NCI-H2107 treated with DMSO at 0.1 percent for 48 hours (cell line): ENCODE measurements around the gene LAMA2.
"Not testable (repeated sequence)": the region's sequence is repeated elsewhere in the genome, so short reads cannot be mapped to it uniquely, and the experiment has no call there.

ENCODE experiments used
- DNase-seq: peaks from one replicate; lab custom pipeline; 2025; ENCODE audit not compliant: unreplicated experiment; lab: John Stamatoyannopoulos, UW

Gene LAMA2

GRCh38 chr6:129115471-129115870, 232.5 kb downstream of the LAMA2 start:
- no peak for DNase-seq

- no peak for DNase-seq
These were observed 234.4 kb downstream of the LAMA2 start for GRCh38 chr6:129117355-129117754.

GRCh38 chr6:129120856-129121638, 238.1 kb downstream of the LAMA2 start:
- DNase-seq: no peak

GRCh38 chr6:129124347-129124746, 241.4 kb downstream of the LAMA2 start:
- no peak for DNase-seq

- DNase-seq: no peak
These were observed 247.2 kb downstream of the LAMA2 start for GRCh38 chr6:129130106-129130505.

GRCh38 chr6:129130959-129131681, 248.2 kb downstream of the LAMA2 start:
- DNase-seq: no peak

GRCh38 chr6:129133770-129134192, 250.8 kb downstream of the LAMA2 start:
- DNase-seq: no peak

GRCh38 chr6:129134535-129134934, 251.6 kb downstream of the LAMA2 start:
- no peak for DNase-seq

GRCh38 chr6:129135451-129135850, 252.5 kb downstream of the LAMA2 start:
- no peak for DNase-seq

- no peak for DNase-seq
These were observed 253.8 kb downstream of the LAMA2 start for GRCh38 chr6:129136751-129137150.

- no peak for DNase-seq
These were observed 255.9 kb downstream of the LAMA2 start for GRCh38 chr6:129138739-129139405.

- DNase-seq: no peak
These were observed 257.6 kb downstream of the LAMA2 start for GRCh38 chr6:129140526-129140925.

GRCh38 chr6:129141499-129141898, 258.6 kb downstream of the LAMA2 start:
- DNase-seq: no peak

- DNase-seq: no peak
These were observed 264.0 kb downstream of the LAMA2 start for GRCh38 chr6:129146902-129147301.

GRCh38 chr6:129150507-129150906, 267.6 kb downstream of the LAMA2 start:
- DNase-seq: no peak

GRCh38 chr6:129153257-129153656, 270.3 kb downstream of the LAMA2 start:
- no peak for DNase-seq

- not testable (repeated sequence) for DNase-seq
These were observed 276.3 kb downstream of the LAMA2 start for GRCh38 chr6:129159242-129159641.

- no peak for DNase-seq
These were observed 279.7 kb downstream of the LAMA2 start for GRCh38 chr6:129162605-129163004.

GRCh38 chr6:129163551-129163950, 280.6 kb downstream of the LAMA2 start:
- DNase-seq: no peak

GRCh38 chr6:129164032-129164431, 281.1 kb downstream of the LAMA2 start:
- no peak for DNase-seq

GRCh38 chr6:129172279-129172995, 289.5 kb downstream of the LAMA2 start:
- not testable (repeated sequence) for DNase-seq
